WI38 (cell line): ENCODE results near the gene LOXL1.

Experiments
- H3K4me3 ChIP-seq: 2 replicates; pipeline ENCODE4 v1.5.1; 2011; ENCODE audit warnings: low read depth, mild to moderate bottlenecking, control low read depth, low read length
- CTCF ChIP-seq: IDR thresholded peaks from 2 replicates; pipeline ENCODE4 v1.5.1; 2012; ENCODE audit warnings: low read depth, mild to moderate bottlenecking, control low read depth, low read length

LOXL1 gene

GRCh38 chr15:73941871-73942635, 15.8 kb downstream of the LOXL1 start:
- no peak for TF ChIP-seq CTCF
- no peak overlapping the region for H3K4me3 ChIP-seq

DNA sequence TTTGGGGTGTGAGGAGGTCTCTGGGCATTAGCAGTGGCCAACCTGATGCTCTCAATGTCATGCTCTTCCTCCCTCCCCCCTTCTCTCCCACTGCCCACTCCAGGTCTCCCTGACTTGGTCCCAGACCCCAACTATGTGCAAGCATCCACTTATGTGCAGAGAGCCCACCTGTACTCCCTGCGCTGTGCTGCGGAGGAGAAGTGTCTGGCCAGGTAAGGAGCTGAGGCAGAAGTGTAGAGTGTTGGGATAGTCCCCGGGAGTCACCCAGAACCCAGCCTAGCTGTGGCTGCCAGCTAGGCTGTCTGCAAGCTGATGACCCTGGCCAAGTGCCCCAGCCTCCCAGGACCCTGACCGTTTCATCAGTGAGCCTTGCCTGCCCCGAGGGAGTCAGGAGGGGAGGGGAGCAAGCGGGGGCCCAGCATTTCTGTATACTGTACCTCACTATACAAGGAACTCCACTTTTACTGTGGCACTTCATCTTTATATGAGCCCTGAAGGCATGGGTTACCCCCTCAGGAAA, 16.5 kb downstream of the LOXL1 start:
- no peak overlapping the region for H3K4me3 ChIP-seq
- no peak for TF ChIP-seq CTCF

DNA sequence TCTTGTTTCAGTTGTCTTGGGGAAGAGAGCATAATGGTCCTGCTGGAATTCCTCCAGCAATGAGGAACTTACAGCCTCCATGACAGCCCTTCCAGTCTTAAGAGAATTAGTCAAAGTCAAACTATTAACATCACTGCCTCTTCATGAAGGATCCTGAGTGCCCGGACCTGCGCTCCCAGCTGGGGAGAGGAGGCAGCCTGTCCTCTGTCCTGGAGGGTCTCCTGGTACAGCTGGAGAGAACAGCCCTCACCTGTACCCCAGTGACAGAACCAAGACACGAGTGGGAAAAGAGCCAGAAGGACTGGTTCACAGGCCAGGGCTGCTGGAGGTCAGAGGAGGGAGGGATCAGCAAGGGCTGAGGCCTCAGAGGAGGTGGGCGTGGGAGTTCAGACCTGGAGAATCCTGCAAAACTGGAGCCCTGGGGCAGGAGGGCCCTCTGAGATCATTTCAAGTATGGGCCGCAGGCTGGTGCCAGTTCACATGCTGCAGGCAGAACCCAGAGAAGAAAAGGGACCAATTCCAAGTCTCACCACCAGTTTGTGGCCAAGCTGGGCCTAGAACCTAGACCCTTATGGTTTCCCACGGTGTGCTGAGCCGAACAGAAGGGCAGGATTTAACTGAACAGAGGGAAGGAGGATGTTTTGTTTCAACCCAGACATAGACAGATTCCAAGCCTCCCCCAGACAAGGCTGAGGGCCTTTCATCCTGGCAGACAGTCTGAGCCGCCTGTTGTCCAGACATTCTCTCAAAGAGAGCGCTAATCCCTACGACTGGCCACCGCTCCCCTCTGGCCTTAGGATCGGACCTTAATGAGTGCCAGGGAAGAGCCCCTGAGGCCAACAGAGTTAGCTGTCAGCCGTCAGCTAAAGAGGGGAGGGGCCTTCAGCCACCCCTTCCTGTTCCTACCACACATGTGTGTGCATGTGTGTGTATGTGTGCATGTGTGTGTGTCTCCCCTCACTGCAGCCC, 18.2 kb downstream of the LOXL1 start:
- H3K4me3 ChIP-seq, result no peak overlapping the region
- TF ChIP-seq CTCF, result no peak

DNA sequence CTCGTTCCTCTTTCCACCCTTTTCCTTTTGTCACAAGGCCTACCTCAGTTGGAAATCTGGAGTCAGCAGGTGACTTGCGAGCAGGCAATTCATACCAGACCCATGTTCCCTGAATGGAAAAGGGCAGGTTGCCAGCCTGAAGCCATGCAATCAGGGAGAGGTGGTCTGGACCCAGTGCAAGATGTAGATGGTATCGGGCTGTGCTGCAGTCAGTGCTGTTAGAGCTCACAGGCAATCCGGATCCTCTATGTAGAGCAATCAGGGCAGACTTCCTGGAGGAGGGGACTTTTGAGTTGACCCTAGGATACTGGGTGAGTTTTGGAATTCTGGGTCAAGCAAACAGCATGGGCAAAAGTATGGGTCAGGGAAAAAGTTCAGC, 18.9 kb downstream of the LOXL1 start:
- TF ChIP-seq CTCF, result no peak
- no peak overlapping the region for H3K4me3 ChIP-seq

GRCh38 chr15:73946046-73946721, 19.9 kb downstream of the LOXL1 start:
- TF ChIP-seq CTCF, result no peak
- no peak overlapping the region for H3K4me3 ChIP-seq

GRCh38 chr15:73946795-73947370, 20.6 kb downstream of the LOXL1 start:
- no peak overlapping the region for H3K4me3 ChIP-seq
- TF ChIP-seq CTCF, result no peak
